GM18861 (cell line): Measurements from ENCODE around the gene PSME1.

Experiments used
- ATAC-seq: cut with Tn5 transposase; IDR thresholded peaks from one replicate; pipeline ENCODE4 v1.9.1; 2021; ENCODE audit not compliant: unreplicated experiment

The PSME1 gene

DNA sequence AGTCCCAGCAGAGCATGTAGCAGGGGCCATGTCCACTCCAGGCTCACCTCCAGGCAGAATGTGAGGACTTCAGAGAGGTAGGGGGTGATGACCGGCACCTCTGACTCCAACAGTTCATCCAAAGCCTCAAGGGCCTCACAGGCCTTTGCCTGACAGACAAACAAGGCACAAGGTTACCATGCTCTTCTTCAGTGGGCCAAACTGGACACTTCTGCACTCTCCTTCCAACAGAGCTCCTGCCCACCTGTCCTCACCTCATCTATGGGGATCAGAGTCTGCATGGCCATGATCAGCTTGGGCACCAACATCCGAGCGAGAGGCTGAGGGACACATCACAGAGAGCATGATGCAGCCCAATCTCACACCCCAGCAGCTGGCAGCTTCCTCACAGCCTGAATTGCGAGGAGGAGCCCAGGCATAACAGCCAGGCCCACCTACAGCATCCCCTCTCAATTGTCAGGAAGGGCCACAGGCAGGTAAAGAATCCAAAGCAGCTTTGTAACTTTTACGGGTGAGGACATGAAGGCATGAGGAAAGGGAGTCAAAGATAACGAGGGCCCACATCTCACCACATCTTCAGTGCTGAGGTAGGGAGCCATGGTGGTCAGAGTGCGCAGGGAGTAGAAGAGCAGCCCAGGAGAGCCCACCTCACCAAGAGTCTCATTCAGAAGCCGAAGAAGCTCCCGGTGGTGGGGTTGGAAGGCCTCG, 51.0 kb downstream of the PSME1 start:
- ATAC-seq, result no peak

GRCh38 chr14:24187539-24187915, 51.5 kb downstream of the PSME1 start:
- no peak for ATAC-seq
